H1 (cell line): Measurements from ENCODE around the gene RNF168. TPM values are rescaled to one million over a fixed set of nuclear protein-coding genes. Genes with fewer than 3 reads are reported as not detected.

Experiments
- ATF2 ChIP-seq: IDR thresholded peaks from 2 replicates; pipeline ENCODE4 v1.6.1; 2012; ENCODE audit warnings: low read length, inconsistent platforms
- CREB1 ChIP-seq: IDR thresholded peaks from 2 replicates; pipeline ENCODE4 v1.6.1; 2012; ENCODE audit warnings: inconsistent platforms
- JUND ChIP-seq: IDR thresholded peaks from 2 replicates; pipeline ENCODE4 v1.6.1; 2011; ENCODE audit warnings: mild to moderate bottlenecking, improper control_type of control experiment, low read length
- NRF1 ChIP-seq: IDR thresholded peaks from 2 replicates; pipeline ENCODE4 v1.6.1; 2011; ENCODE audit warnings: mild to moderate bottlenecking, low read depth, low read length, improper control_type of control experiment
- SP4 ChIP-seq: IDR thresholded peaks from 2 replicates; pipeline ENCODE4 v1.6.1; 2012; ENCODE audit warnings: low read length, inconsistent platforms
- TCF12 ChIP-seq: IDR thresholded peaks from 2 replicates; pipeline ENCODE4 v1.6.1; 2011; ENCODE audit warnings: low read depth, mild to moderate bottlenecking, low read length
- TEAD4 ChIP-seq: IDR thresholded peaks from 2 replicates; pipeline ENCODE4 v1.6.1; 2012; ENCODE audit warnings: low read depth, low read length, inconsistent platforms, mixed read lengths
- polyA plus RNA-seq, 7 experiments: library from polyadenylated mRNA; depleted of rRNA in 3 of 7; stranded (reverse) in 5 of 7; unstranded in 2 of 7; fragments of >200 nt in 5 of 7; fragments of 200-250 nt in 2 of 7; gene quantifications; 1 replicate in 5 of 7; 2 replicates in 1 of 7; 4 replicates in 1 of 7; pipeline versions ENCODE4 v1.2.1 to v1.2.3, GENCODE V29; 2011 to 2013; ENCODE audit warnings: missing spikeins in 2 of 7, mixed read lengths in 2 of 7
- total RNA-seq: library from RNA; stranded (reverse); fragmentation: NEBNext Ultra II Directional; extraction: Animal tissue kit (Norgen Biotek cat#: 25700); gene quantifications from 2 replicates; pipeline ENCODE4 v1.2.1, GENCODE V29; 2021

RNF168 gene
- total and polyA plus RNA-seq, 2 of the 8 experiments (the other 6 are each of a cell fraction or from before 2014, with no cell fraction given): 6.3 to 63.5 TPM

DNA sequence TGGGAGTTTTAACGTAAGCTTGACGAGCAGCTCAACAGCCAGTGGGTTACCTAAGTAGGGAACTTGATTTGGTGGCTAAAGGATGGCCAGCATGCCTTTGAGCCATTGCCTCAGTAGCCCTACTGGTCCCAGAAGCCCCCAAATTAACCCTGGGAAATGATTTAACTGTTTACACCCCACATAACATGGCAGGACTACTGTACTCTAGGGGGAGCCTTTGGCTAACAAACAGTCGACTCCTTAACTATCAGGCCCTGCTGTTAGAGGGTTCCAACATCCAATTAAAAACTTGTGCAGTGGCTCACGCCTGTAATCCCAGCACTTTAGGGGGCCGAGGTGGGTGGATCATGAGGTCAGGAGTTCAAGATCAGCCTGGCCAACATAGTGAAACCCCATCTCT, 21.0 kb upstream of the RNF168 start (continued):
- no peak for TF ChIP-seq SP4
- TF ChIP-seq TCF12: no peak
- TF ChIP-seq JUND: no peak
- no peak for TF ChIP-seq CREB1
- TF ChIP-seq TEAD4: no peak
- no peak for TF ChIP-seq NRF1
- TF ChIP-seq ATF2: no peak
